ENCODE measurements around the gene INF2.

The INF2 gene

GRCh38 chr14:104751539-104752422, 62.4 kb downstream of the INF2 start:
- Histone ChIP-seq H3K4me1 (ENCODE audit: control extremely low read depth in 1 of 4, control insufficient read depth in 4 of 4, insufficient read depth in 4 of 4, low read length in 3 of 4) (peaks cover 4 to 53% (median 27%) of the 10 kb centered on the region in 4 experiments), H3K36me3 (ENCODE audit: control insufficient read depth in 4 of 4, insufficient read depth in 4 of 4, low read length in 3 of 4) (peaks cover 0 to 21% (median 19%) of the 10 kb centered on the region in 4 experiments), H3K9me3 (ENCODE audit: control extremely low read depth in 1 of 5, control insufficient read depth in 4 of 5, insufficient read depth in 2 of 5, low read depth in 1 of 5, low read length in 4 of 5) (no peaks in the 10 kb centered on the region), H3K4me3 (ENCODE audit: control insufficient read depth in 1 of 7, extremely low read depth in 1 of 7, insufficient read depth in 4 of 7, low read depth in 2 of 7, low read length in 6 of 7) (peak overlapping the region; percentile 21 to 96 (median 70)), H3K27me3 (replicated peaks in 2 of 5; ENCODE audit: control insufficient read depth in 4 of 5, insufficient read depth in 5 of 5, low read length in 4 of 5) (no peaks in the 10 kb centered on the region), H3K27ac (ENCODE audit: insufficient read depth in 1 of 2, low read depth in 1 of 2, low read length in 2 of 2, poor library complexity in 1 of 2, severe bottlenecking in 2 of 2) (peak overlapping the region in 1 of 2 experiments; percentile 85)
- no peak for DNase-seq
- ChIA-PET CTCF (interaction anchor here (0.9 to 2.1 kb wide), 6 partner anchors 9 to 30 kb away, joined by 3 to 9 read pairs (median 4); no protein-coding TSS in a partner anchor), POLR2A (interaction anchor here (1.0 kb wide), 1 partner anchor 74 kb away, joined by 3 read pairs; no protein-coding TSS in a partner anchor)
- 84% methylated on average over 77 of the region's 90 CpGs for WGBS (ENCODE audit: insufficient coverage)

GRCh38 chr14:104752423-104752734, 63.0 kb downstream of the INF2 start:
- no peaks in the 10 kb centered on the region for H3K27me3 ChIP-seq (replicated peaks in 2 of 5; ENCODE audit: control insufficient read depth in 4 of 5, insufficient read depth in 5 of 5, low read length in 4 of 5)
- peak overlapping the region in 1 of 2 experiments; percentile 85 for H3K27ac ChIP-seq (ENCODE audit: insufficient read depth in 1 of 2, low read depth in 1 of 2, low read length in 2 of 2, poor library complexity in 1 of 2, severe bottlenecking in 2 of 2)
- no peak for DNase-seq
- H3K36me3 ChIP-seq (ENCODE audit: control insufficient read depth in 4 of 4, insufficient read depth in 4 of 4, low read length in 3 of 4) = peaks cover 0 to 27% (median 25%) of the 10 kb centered on the region in 4 experiments
- WGBS (ENCODE audit: insufficient coverage) = 1% methylated on average over 19 of the region's 21 CpGs
- no peaks in the 10 kb centered on the region for H3K9me3 ChIP-seq (ENCODE audit: control extremely low read depth in 1 of 5, control insufficient read depth in 4 of 5, insufficient read depth in 2 of 5, low read depth in 1 of 5, low read length in 4 of 5)
- peaks cover 4 to 48% (median 27%) of the 10 kb centered on the region in 4 experiments for H3K4me1 ChIP-seq (ENCODE audit: control extremely low read depth in 1 of 4, control insufficient read depth in 4 of 4, insufficient read depth in 4 of 4, low read length in 3 of 4)
- CTCF ChIA-PET = interaction anchor here (0.8 to 2.1 kb wide), 6 partner anchors 9 to 182 kb away, joined by 3 to 9 read pairs (median 4); no protein-coding TSS in a partner anchor
- peak overlapping the region; percentile 21 to 96 (median 70) for H3K4me3 ChIP-seq (ENCODE audit: control insufficient read depth in 1 of 7, extremely low read depth in 1 of 7, insufficient read depth in 4 of 7, low read depth in 2 of 7, low read length in 6 of 7)
- POLR2A ChIA-PET = interaction anchor here (0.6 to 1.0 kb wide), 2 partner anchors 75 to 835 kb away, joined by 3 read pairs; no protein-coding TSS in a partner anchor

- H3K36me3 ChIP-seq (ENCODE audit: control insufficient read depth in 4 of 4, insufficient read depth in 4 of 4, low read length in 3 of 4) = peaks cover 0 to 32% (median 30%) of the 10 kb centered on the region in 4 experiments
- ChIA-PET CTCF (interaction anchor here (0.7 to 2.1 kb wide), 7 partner anchors 10 to 182 kb away, joined by 3 to 9 read pairs (median 3); no protein-coding TSS in a partner anchor), POLR2A (interaction anchor here (0.6 to 1.0 kb wide), 2 partner anchors 76 to 836 kb away, joined by 3 read pairs; no protein-coding TSS in a partner anchor)
- peak; percentile 99 to 100 (median 100) for DNase-seq
- no peaks in the 10 kb centered on the region for H3K27me3 ChIP-seq (replicated peaks in 2 of 5; ENCODE audit: control insufficient read depth in 4 of 5, insufficient read depth in 5 of 5, low read length in 4 of 5)
- peak within 1 kb of the TSS; percentile 82 to 100 (median 94) for H3K4me3 ChIP-seq (ENCODE audit: control insufficient read depth in 1 of 7, extremely low read depth in 1 of 7, insufficient read depth in 4 of 7, low read depth in 2 of 7, low read length in 6 of 7)
- peaks cover 4 to 42% (median 24%) of the 10 kb centered on the region in 4 experiments for H3K4me1 ChIP-seq (ENCODE audit: control extremely low read depth in 1 of 4, control insufficient read depth in 4 of 4, insufficient read depth in 4 of 4, low read length in 3 of 4)
- H3K9me3 ChIP-seq (ENCODE audit: control extremely low read depth in 1 of 5, control insufficient read depth in 4 of 5, insufficient read depth in 2 of 5, low read depth in 1 of 5, low read length in 4 of 5) = no peaks in the 10 kb centered on the region
- 0% methylated on average over 88 of the region's 95 CpGs for WGBS (ENCODE audit: insufficient coverage)
- peak within 1 kb of the TSS; percentile 74 to 93 for H3K27ac ChIP-seq (ENCODE audit: insufficient read depth in 1 of 2, low read depth in 1 of 2, low read length in 2 of 2, poor library complexity in 1 of 2, severe bottlenecking in 2 of 2)
Measured at GRCh38 chr14:104752735-104753527, 63.5 kb downstream of the INF2 start, which contains the start of gene SIVA1. TSS of gene SIVA1 (plus strand) at chr14:104753147. CDS start at chr14:104753202, 55 bp downstream.

DNA sequence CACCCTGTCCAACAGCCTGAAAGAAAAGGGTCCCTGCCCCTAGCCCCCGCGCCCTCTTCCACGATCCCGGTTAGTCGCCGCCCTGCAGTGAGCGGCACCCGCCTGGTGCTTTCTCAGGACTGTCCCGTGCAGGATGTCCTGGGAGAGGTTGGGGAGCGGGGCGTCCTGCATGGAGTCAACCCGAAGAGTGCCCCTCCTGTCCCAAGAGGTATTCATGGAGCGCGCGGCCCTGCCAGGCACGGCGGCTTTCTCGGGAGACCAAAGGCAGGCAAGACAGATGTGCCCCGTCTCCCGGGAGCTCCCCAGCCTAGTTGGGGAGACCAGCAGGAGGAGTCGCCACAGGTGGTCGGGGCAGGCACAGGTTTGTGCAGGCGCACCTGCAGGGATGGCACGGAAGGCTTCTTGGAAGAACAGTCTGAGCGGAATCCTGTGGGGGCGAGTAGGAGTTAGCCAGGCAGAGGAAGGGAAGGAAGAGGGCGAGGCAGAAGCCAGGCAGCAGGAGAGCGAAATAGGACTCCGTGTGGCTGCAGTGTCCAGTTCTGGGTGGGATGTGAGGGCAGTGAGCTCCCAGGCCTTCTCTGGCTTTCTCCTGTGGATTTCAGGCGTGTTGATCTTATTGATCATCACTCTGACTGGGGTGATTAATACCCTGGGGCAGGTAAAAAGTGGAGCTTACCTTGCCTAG, 64.3 kb downstream of the INF2 start:
- no peaks in the 10 kb centered on the region for H3K27me3 ChIP-seq (replicated peaks in 2 of 5; ENCODE audit: control insufficient read depth in 4 of 5, insufficient read depth in 5 of 5, low read length in 4 of 5)
- no peaks in the 10 kb centered on the region for H3K9me3 ChIP-seq (ENCODE audit: control extremely low read depth in 1 of 5, control insufficient read depth in 4 of 5, insufficient read depth in 2 of 5, low read depth in 1 of 5, low read length in 4 of 5)
- H3K36me3 ChIP-seq (ENCODE audit: control insufficient read depth in 4 of 4, insufficient read depth in 4 of 4, low read length in 3 of 4) = peaks cover 0 to 37% (median 34%) of the 10 kb centered on the region in 4 experiments
- CTCF ChIA-PET = interaction anchor here (0.7 to 2.1 kb wide), 4 partner anchors 11 to 63 kb away, joined by 3 to 9 read pairs (median 6); no protein-coding TSS in a partner anchor
- peak overlapping the region; percentile 74 to 93 for H3K27ac ChIP-seq (ENCODE audit: insufficient read depth in 1 of 2, low read depth in 1 of 2, low read length in 2 of 2, poor library complexity in 1 of 2, severe bottlenecking in 2 of 2)
- H3K4me3 ChIP-seq (ENCODE audit: control insufficient read depth in 1 of 7, extremely low read depth in 1 of 7, insufficient read depth in 4 of 7, low read depth in 2 of 7, low read length in 6 of 7) = peak overlapping the region; percentile 82 to 100 (median 94)
- POLR2A ChIA-PET = no interaction called here
- DNase-seq = no peak
- 2% methylated on average over 27 of the region's 30 CpGs for WGBS (ENCODE audit: insufficient coverage)
- H3K4me1 ChIP-seq (ENCODE audit: control extremely low read depth in 1 of 4, control insufficient read depth in 4 of 4, insufficient read depth in 4 of 4, low read length in 3 of 4) = peaks cover 4 to 35% (median 21%) of the 10 kb centered on the region in 4 experiments

- WGBS (ENCODE audit: insufficient coverage) = 86% methylated on average over 13 of the region's 13 CpGs
- H3K4me3 ChIP-seq (ENCODE audit: control insufficient read depth in 1 of 7, extremely low read depth in 1 of 7, insufficient read depth in 4 of 7, low read depth in 2 of 7, low read length in 6 of 7) = peak overlapping the region in 6 of 7 experiments; percentile 89 to 100 (median 94)
- H3K4me1 ChIP-seq (ENCODE audit: control extremely low read depth in 1 of 4, control insufficient read depth in 4 of 4, insufficient read depth in 4 of 4, low read length in 3 of 4) = peaks cover 4 to 28% (median 21%) of the 10 kb centered on the region in 4 experiments
- H3K27me3 ChIP-seq (replicated peaks in 2 of 5; ENCODE audit: control insufficient read depth in 4 of 5, insufficient read depth in 5 of 5, low read length in 4 of 5) = no peaks in the 10 kb centered on the region
- peak overlapping the region; percentile 74 to 93 for H3K27ac ChIP-seq (ENCODE audit: insufficient read depth in 1 of 2, low read depth in 1 of 2, low read length in 2 of 2, poor library complexity in 1 of 2, severe bottlenecking in 2 of 2)
- H3K9me3 ChIP-seq (ENCODE audit: control extremely low read depth in 1 of 5, control insufficient read depth in 4 of 5, insufficient read depth in 2 of 5, low read depth in 1 of 5, low read length in 4 of 5) = no peaks in the 10 kb centered on the region
- peaks cover 0 to 44% (median 39%) of the 10 kb centered on the region in 4 experiments for H3K36me3 ChIP-seq (ENCODE audit: control insufficient read depth in 4 of 4, insufficient read depth in 4 of 4, low read length in 3 of 4)
- POLR2A ChIA-PET = no interaction called here
- CTCF ChIA-PET = interaction anchor here (1.5 kb wide), 1 partner anchor 11 kb away, joined by 4 read pairs; no protein-coding TSS in a partner anchor
- no peak for DNase-seq
Measured at GRCh38 chr14:104754213-104754851, 64.9 kb downstream of the INF2 start.

DNA sequence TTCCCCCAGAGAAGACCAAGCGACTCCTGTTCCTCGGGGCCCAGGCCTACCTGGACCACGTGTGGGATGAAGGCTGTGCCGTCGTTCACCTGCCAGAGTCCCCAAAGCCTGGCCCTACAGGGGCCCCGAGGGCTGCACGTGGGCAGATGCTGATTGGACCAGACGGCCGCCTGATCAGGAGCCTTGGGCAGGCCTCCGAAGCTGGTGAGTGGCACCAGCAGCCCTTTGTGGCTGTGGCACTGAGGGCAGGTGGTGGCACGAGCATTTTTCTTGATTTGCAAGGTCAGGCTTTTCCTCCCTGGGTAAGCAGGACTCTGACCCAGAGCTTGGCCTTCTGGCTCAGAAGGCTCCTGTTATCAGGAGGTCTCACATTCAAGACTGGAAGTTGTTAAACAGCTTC, 66.2 kb downstream of the INF2 start:
- H3K36me3 ChIP-seq (ENCODE audit: control insufficient read depth in 4 of 4, insufficient read depth in 4 of 4, low read length in 3 of 4) = peaks cover 0 to 56% (median 48%) of the 10 kb centered on the region in 4 experiments
- H3K27me3 ChIP-seq (replicated peaks in 2 of 5; ENCODE audit: control insufficient read depth in 4 of 5, insufficient read depth in 5 of 5, low read length in 4 of 5) = no peaks in the 10 kb centered on the region
- CTCF ChIA-PET = interaction anchor here (0.5 to 1.5 kb wide), 4 partner anchors 10 to 84 kb away, joined by 3 to 5 read pairs (median 4); no protein-coding TSS in a partner anchor
- no peak overlapping the region for H3K27ac ChIP-seq (ENCODE audit: insufficient read depth in 1 of 2, low read depth in 1 of 2, low read length in 2 of 2, poor library complexity in 1 of 2, severe bottlenecking in 2 of 2)
- no peaks in the 10 kb centered on the region for H3K9me3 ChIP-seq (ENCODE audit: control extremely low read depth in 1 of 5, control insufficient read depth in 4 of 5, insufficient read depth in 2 of 5, low read depth in 1 of 5, low read length in 4 of 5)
- no peak for DNase-seq
- H3K4me1 ChIP-seq (ENCODE audit: control extremely low read depth in 1 of 4, control insufficient read depth in 4 of 4, insufficient read depth in 4 of 4, low read length in 3 of 4) = peaks cover 4 to 27% (median 21%) of the 10 kb centered on the region in 4 experiments
- WGBS (ENCODE audit: insufficient coverage) = 99% methylated on average over 10 of the region's 11 CpGs
- no peak overlapping the region for H3K4me3 ChIP-seq (ENCODE audit: control insufficient read depth in 1 of 7, extremely low read depth in 1 of 7, insufficient read depth in 4 of 7, low read depth in 2 of 7, low read length in 6 of 7)
- POLR2A ChIA-PET = interaction anchor here (0.6 kb wide), 1 partner anchor 15 kb away, joined by 3 read pairs; no protein-coding TSS in a partner anchor
